Stimulated activated CD4-positive, alpha-beta T cell treated with anti-CD3 and anti-CD28 coated beads, Interleukin-2, amount 100 ng/mL, for 24 hours (primary cell): ENCODE results near the gene BAIAP2.
"Not testable (repeated sequence)": the region's sequence is repeated elsewhere in the genome, so short reads cannot be mapped to it uniquely, and the experiment has no call there.

ENCODE experiments used
- DNase-seq, 2 donors: peaks; one replicate each; pipeline ENCODE4 v3.0.0-alpha.2; 2020

BAIAP2 gene

GRCh38 chr17:81070541-81071246, 35.7 kb downstream of the BAIAP2 start:
- no peak for DNase-seq

GRCh38 chr17:81071761-81072741, 37.1 kb downstream of the BAIAP2 start:
- DNase-seq = no peak

GRCh38 chr17:81073967-81074839, 39.3 kb downstream of the BAIAP2 start:
- no peak for DNase-seq

- no peak for DNase-seq
Measured at GRCh38 chr17:81074875-81075274, 39.9 kb downstream of the BAIAP2 start.

- DNase-seq = no peak
Measured at GRCh38 chr17:81075307-81075706, 40.4 kb downstream of the BAIAP2 start.

GRCh38 chr17:81076141-81076679, 41.3 kb downstream of the BAIAP2 start:
- DNase-seq = no peak

- not testable (repeated sequence) for DNase-seq
Measured at GRCh38 chr17:81078026-81078913, 43.3 kb downstream of the BAIAP2 start.

GRCh38 chr17:81080019-81080418, 45.1 kb downstream of the BAIAP2 start:
- no peak for DNase-seq

GRCh38 chr17:81081222-81082176, 46.5 kb downstream of the BAIAP2 start:
- DNase-seq = no peak

- no peak for DNase-seq
Measured at GRCh38 chr17:81082177-81083073, 47.5 kb downstream of the BAIAP2 start.

- DNase-seq = no peak
Measured at GRCh38 chr17:81083125-81083765, 48.3 kb downstream of the BAIAP2 start.

- DNase-seq = no peak
Measured at GRCh38 chr17:81084680-81085419, 49.9 kb downstream of the BAIAP2 start.

- no peak for DNase-seq
Measured at GRCh38 chr17:81085420-81085911, 50.5 kb downstream of the BAIAP2 start.

- DNase-seq = no peak
Measured at GRCh38 chr17:81086789-81087551, 52.0 kb downstream of the BAIAP2 start.

GRCh38 chr17:81090361-81091136, 55.6 kb downstream of the BAIAP2 start:
- DNase-seq = peak in 1 of 2 donors; percentile 45

GRCh38 chr17:81091154-81091553, 56.2 kb downstream of the BAIAP2 start:
- no peak for DNase-seq
